ENCODE results near the gene SRPK2. TPM values are rescaled to one million over a fixed set of nuclear protein-coding genes. Genes with fewer than 3 reads are reported as not detected.
"Not testable (repeated sequence)": the region's sequence is repeated elsewhere in the genome, so short reads cannot be mapped to it uniquely, and the experiment has no call there.

SRPK2 gene
- total RNA-seq, 1 experiment from 2014 or later: 56.9 TPM

DNA sequence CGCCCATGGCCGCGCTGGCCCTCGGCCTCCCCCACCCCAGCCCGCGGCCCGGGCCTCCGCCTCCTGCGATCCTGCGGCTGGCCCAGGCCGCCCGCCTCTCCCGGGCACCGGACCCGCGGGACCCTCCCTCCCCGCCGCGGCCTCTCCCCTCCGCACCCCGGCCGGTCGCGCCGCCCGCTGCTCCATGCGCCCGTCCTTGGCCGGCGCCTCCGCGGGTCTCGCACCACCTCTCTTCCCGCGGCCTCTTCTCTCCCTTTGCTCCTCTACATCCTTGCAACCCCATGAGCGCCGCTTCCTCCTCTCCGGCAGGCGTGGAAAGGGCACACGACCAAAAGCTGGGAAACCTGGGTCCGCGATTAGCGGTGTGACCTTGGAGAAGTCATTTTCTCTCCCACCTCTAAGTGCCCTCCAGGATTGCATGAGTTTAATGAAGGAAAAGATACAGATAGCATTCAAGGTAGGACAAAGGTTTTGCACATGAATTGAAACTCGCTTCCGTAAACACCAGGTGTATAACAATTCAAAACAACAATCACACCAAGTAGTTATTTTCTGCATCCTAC lies 448 bp upstream of the SRPK2 start:
- Histone ChIP-seq H3K9me3 (no peaks in the 10 kb centered on the region), H3K4me3 (peak overlapping the region; percentile 31), H3K27me3 (no peaks in the 10 kb centered on the region), H3K36me3 (no peaks in the 10 kb centered on the region)
- peak; percentile 52 for DNase-seq

DNA sequence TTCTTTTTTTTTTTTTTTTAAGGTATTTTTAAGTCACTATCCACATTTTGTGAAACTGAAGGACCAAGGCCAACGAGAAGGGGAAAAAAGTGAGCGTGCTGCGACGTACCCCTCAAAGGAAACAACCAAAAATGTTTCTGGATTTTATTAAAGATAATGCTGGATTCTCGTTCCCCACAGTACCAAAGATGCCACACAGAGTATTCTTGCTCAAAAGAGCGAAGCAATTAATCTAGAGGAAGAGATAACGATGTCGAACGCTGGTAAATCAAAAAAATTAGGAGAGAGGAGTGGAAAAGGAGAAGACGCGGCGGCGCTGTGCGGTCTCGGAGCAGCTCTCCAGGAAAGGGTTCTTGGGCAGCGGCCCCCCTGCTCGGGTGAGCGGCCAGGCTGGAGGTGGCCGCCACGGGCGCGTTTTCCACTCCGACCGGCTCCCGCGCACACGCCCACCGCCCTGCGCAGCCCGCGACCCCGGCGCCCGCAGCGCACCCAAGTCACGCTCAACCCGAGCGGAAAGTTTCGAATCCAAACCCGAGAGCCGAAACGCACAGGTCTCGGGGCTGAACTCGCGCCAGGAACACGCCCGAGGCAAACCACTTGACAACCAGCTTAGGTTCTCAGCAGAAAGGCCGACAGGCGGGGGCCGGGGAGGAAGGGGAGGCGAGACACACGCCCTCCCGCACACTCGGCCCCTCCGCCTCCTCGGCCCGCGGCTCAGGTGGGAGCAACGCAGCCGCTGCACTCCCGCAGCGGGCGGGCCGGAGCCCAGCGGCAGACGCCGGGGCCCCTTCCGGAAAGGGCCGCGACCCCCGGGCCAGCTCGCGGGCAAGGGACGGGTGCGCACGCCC lies 989 bp downstream of the SRPK2 start:
- Histone ChIP-seq H3K9me3 (no peaks in the 10 kb centered on the region), H3K4me3 (peak overlapping the region; percentile 63), H3K27me3 (no peaks in the 10 kb centered on the region), H3K36me3 (no peaks in the 10 kb centered on the region)
- peak; percentile 60 for DNase-seq

DNA sequence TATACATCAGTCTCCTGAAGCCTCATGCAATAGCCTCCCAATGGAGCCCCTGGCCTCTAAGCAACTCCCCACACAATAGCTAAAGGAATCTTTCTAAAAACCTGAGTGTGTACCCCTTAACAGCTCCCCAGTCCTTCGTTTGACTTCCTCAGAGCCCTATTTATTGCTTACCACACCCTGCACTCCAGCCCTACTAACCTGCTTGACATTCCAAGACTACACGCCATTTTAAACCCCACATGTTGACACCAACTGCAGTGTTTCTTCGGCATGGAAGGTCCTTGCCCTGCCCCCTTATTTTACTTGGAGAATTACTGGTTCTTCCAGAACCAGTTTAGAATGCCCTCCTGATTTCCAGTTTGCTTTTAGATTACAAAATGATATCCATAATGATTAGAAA lies 10.8 kb downstream of the SRPK2 start:
- no peaks in the 10 kb centered on the region for H3K9me3 ChIP-seq
- no peak overlapping the region for H3K4me3 ChIP-seq
- H3K36me3 ChIP-seq: no peaks in the 10 kb centered on the region
- no peak for DNase-seq
- H3K27me3 ChIP-seq: no peaks in the 10 kb centered on the region

DNA sequence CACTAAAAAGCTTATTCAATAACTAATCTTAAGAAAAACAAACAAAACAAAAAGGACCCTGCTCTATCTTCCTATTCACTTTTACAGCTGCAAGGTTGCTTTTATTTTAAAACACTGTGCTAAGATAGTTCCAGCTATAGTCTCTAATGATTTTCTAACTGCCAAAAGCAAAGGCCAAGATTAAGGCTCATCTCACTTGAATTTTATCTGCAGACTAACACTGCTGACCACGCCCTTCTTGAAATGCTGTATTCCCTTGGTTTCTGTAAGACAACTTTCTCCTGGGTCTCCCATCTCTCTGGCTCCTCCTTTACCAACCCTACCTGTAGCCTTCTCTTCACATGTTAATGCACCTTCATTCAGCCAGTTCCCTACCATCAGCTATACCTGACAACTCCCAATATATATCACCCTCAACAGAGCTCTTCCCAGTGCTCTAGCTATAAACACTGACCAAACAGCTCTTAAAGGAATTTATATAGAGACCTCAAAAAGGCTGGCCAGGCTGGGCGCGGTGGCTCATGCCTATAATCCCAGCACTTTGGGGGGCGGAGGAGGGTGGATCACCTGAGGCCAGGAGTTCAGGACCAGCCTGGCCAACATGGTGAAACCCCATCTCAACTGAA lies 11.7 kb downstream of the SRPK2 start:
- no peaks in the 10 kb centered on the region for H3K36me3 ChIP-seq
- no peaks in the 10 kb centered on the region for H3K27me3 ChIP-seq
- no peak for DNase-seq
- no peaks in the 10 kb centered on the region for H3K9me3 ChIP-seq
- no peak overlapping the region for H3K4me3 ChIP-seq

DNA sequence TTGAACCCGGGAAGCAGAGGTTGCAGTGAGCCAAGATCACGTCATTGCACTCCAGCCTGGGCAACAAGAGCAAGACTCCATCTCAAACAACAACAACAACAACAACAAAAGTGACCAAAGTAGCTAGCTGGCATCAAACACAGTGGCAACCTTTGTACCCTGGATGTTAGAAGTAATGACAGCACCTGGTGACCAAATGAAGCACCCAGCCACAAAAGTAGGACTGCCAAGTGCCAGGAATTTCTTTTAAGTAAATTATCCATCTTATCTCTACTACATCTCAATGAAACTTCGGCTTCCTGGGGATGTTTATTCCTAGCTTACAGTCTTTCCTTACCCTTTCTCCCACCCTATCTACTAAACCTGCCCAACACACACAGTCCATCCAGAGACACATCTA lies 18.8 kb downstream of the SRPK2 start:
- H3K27me3 ChIP-seq: no peaks in the 10 kb centered on the region
- H3K36me3 ChIP-seq: no peaks in the 10 kb centered on the region
- H3K9me3 ChIP-seq: no peaks in the 10 kb centered on the region
- DNase-seq: no peak
- H3K4me3 ChIP-seq: no peak overlapping the region

DNA sequence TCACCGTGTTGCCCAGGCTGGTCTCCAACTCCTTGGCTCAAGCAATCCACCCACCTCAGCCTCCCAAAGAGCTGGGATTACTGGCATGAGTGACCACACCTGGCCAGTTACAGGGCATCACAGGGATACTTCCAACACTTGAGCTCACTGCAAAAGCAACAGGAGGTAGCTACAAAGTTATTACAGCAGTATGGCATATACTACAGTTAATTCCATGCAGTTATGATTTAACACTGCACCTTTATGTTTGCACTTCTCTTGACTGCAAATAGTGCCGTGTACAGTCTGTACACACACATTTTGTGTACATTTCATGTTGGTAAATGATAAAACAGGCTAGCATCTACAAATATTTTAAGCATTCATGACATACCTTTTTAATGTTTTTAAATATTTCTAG lies 21.3 kb downstream of the SRPK2 start:
- no peak for DNase-seq
- no peaks in the 10 kb centered on the region for H3K36me3 ChIP-seq
- no peak overlapping the region for H3K4me3 ChIP-seq
- no peaks in the 10 kb centered on the region for H3K27me3 ChIP-seq
- H3K9me3 ChIP-seq: no peaks in the 10 kb centered on the region

DNA sequence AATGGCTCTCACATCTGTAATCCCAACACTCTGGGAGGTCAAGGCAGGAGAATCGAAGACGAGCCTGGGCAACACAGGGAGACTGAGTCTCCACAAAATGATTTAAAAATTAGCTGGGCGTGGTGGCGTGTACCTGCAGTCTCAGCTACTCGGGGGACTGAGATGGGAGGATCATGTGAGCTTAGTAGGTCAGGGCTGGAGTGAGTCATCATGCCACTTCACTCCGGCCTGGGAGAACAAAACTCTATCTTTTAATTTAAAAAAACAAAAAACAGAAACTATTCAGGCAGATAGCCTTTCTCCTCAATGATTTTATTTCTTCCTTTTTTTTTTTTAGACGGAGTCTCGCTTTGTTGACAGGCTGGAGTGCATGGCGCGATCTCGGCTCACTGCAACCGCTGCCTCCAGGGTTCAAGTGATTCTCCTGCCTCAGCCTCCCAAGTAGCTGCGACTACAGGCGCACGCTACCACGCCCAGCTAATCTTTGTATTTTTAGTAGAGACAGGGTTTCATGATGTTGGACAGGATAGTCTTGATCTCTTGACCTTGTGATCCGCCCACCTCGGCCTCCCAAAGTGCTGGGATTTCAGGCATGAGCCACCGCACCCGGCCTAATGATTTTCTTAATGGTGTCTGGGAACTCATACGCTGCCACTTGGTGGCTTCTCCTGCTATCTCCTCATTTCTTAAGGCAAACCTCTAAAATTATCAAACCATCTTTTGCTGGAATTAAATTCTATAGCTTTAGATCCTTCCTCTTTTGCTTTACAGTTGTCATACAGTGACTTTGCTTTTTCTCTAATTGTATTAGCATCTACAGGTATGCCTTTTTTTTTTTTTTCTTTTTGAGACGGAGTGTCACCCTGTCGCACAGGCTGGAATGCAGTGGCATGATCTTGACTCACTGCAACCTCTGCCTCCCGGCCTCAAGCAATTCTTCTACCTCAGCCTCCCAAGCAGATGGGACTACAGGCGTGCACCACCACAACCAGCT lies 22.9 kb downstream of the SRPK2 start:
- H3K4me3 ChIP-seq: no peak overlapping the region
- DNase-seq: no peak
- no peaks in the 10 kb centered on the region for H3K9me3 ChIP-seq
- H3K27me3 ChIP-seq: no peaks in the 10 kb centered on the region
- no peaks in the 10 kb centered on the region for H3K36me3 ChIP-seq

DNA sequence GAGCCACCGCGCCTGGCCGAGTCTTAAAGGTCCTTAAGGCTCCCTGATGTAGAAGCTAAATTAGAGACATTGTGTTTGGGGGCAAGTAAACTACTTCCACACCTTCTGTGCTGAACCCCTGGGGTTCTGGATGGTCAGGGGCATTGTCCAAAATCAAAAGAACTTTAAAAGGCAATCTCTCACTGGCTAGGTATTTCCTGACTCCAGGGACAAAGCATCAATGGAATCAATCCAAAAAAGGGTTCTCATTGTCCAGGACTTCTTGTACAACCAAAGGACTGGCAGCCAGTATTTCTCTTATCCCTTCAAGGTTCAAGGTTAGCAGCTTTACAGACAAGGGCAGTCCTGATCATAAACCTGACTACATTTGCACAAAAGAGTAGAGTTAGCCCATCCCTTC lies 24.0 kb downstream of the SRPK2 start:
- H3K9me3 ChIP-seq: peaks cover 2% of the 10 kb centered on the region; the same call in 1 of the 2 replicates
- no peaks in the 10 kb centered on the region for H3K27me3 ChIP-seq
- no peaks in the 10 kb centered on the region for H3K36me3 ChIP-seq
- no peak for DNase-seq
- H3K4me3 ChIP-seq: no peak overlapping the region

DNA sequence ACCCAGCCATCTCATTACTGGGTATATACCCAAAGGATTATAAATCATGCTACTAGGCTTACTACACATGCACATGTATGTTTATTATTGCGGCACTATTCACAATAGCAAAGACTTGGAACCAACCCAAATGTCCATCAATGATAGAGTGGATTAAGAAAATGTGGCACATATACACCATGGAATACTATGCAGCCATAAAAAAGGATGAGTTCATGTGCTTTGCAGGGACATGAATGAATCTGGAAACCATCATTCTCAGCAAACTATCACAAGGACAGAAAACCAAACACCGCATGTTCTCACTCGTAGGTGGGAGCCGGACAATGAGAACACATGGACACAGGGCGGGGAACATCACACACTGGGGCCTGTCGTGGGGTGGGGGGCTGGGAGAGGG lies 25.1 kb downstream of the SRPK2 start:
- not testable (repeated sequence) for H3K36me3 ChIP-seq, H3K27me3 ChIP-seq, DNase-seq, H3K4me3 ChIP-seq, H3K9me3 ChIP-seq

DNA sequence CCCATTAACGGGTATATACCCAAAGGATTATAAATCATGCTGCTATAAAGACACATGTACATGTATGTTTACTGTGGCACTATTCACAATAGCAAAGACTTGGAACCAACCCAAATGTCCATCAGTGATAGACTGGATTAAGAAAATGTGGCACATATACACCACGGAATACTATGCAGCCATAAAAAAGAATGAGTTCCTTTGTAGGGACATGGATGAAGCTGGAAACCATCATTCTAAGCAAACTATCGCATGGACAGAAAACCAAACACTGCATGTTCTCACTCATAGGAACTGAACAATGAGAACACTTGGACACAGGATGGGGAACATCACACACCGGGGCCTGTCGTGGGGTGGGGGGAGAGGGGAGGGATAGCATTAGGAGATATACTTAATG lies 26.0 kb downstream of the SRPK2 start:
- not testable (repeated sequence) for H3K9me3 ChIP-seq, H3K36me3 ChIP-seq, H3K4me3 ChIP-seq, DNase-seq, H3K27me3 ChIP-seq

DNA sequence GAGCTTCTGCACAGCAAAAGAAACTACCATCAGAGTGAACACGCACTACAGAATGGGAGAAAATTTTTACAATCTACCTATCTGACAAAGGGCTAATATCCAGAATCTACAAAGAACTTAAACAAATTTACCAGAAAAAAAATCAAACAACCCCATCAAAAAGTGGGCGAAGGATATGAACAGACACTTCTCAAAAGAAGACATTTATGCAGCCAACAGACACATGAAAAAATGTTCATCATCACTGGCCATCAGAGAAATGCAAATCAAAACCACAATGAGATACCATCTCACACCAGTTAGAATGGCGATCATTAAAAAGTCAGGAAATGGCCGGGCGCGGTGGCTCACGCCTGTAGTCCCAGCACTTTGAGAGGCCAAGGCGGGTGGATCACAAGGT lies 26.7 kb downstream of the SRPK2 start:
- not testable (repeated sequence) for H3K9me3 ChIP-seq, DNase-seq, H3K4me3 ChIP-seq, H3K27me3 ChIP-seq, H3K36me3 ChIP-seq

DNA sequence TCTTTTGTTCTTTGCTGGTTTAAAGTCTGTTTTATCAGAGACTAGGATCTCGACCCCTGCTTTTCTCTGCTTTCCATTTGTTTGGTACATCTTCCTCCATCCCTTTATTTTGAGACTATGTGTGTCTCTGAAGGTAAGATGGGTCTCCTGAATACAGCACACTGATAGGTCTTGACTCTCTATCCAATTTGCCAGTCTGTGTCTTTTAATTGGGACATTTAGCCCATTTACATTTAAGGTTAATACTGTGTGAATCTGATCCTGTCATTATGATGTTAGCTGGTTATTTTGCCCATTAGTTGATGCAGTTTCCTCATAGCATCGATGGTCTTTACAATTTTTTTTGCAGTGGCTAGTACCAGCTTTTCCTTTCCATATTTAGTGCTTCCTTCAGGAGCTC lies 28.6 kb downstream of the SRPK2 start:
- H3K27me3 ChIP-seq, H3K4me3 ChIP-seq, H3K36me3 ChIP-seq, H3K9me3 ChIP-seq, DNase-seq: not testable (repeated sequence)

DNA sequence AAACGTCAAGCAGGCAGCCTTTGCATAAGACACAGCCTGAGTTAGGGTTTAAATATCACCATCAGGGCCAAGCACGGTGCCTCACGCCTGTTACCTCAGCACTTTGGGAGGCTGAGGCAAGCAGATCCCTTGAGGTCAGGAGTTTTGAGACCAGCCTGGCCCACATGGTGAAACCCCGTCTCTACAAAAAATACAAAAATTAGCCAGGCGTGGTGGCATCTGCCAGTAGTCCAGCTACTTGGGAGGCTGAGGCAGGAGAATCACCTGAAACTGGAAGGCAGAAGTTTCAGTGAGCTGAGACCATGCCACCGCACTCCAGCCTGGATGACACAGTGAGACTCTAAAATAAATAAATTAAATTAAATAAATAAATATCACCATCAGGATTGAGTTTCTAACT lies 33.0 kb downstream of the SRPK2 start:
- no peaks in the 10 kb centered on the region for H3K36me3 ChIP-seq
- H3K4me3 ChIP-seq: no peak overlapping the region
- H3K9me3 ChIP-seq: peaks cover 2% of the 10 kb centered on the region; the same call in 1 of the 2 replicates
- H3K27me3 ChIP-seq: no peaks in the 10 kb centered on the region
- no peak for DNase-seq

DNA sequence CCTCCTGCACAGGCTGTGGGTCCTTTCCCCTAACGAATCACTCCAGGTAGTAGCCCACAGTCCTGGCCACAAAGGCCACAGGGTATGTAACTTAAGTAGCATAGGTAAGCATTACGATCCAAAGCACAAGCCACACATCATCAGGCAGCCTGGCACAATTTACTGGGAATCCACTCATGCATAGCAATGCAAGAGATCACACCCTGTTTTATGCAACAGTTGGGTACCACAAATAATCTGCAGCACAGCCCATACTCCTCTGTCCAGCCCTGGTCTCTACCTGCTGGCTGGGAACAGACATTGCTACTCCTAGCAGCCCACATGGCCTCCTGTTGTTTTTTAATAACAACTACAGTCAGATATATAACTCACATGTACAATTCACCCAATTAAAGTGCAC lies 34.3 kb downstream of the SRPK2 start:
- no peak for DNase-seq
- Histone ChIP-seq H3K4me3 (no peak overlapping the region), H3K27me3 (no peaks in the 10 kb centered on the region), H3K9me3 (no peaks in the 10 kb centered on the region), H3K36me3 (no peaks in the 10 kb centered on the region)

DNA sequence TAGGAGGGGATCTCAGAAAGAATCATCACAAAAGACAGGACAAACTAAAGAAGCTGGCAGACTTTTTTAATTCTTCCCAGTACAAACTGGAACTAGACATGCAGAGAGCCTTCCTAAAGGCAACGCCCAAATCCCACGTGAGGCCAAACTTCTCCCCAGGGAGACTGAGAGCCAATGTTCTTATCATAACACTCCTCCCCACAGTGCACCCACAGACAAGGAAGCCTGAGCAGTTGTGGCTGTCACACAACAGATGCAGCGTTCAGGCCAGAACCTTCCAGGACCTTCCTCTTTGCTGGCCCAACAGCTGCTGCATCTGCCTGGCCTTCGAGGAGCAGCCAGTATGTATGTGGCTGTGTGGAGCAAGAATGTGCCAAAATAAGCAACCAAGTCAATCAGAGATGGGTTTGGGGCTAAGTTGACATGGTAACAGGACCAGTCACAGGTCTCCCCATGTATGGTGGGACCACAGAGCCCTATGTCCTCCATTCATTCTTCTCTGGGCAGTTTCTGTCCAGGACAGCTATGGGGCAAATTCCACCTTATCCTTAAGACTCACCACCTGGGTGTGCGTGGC lies 34.9 kb downstream of the SRPK2 start:
- no peak overlapping the region for H3K4me3 ChIP-seq
- no peaks in the 10 kb centered on the region for H3K27me3 ChIP-seq
- DNase-seq: peak; percentile 32
- H3K36me3 ChIP-seq: no peaks in the 10 kb centered on the region
- H3K9me3 ChIP-seq: no peaks in the 10 kb centered on the region

DNA sequence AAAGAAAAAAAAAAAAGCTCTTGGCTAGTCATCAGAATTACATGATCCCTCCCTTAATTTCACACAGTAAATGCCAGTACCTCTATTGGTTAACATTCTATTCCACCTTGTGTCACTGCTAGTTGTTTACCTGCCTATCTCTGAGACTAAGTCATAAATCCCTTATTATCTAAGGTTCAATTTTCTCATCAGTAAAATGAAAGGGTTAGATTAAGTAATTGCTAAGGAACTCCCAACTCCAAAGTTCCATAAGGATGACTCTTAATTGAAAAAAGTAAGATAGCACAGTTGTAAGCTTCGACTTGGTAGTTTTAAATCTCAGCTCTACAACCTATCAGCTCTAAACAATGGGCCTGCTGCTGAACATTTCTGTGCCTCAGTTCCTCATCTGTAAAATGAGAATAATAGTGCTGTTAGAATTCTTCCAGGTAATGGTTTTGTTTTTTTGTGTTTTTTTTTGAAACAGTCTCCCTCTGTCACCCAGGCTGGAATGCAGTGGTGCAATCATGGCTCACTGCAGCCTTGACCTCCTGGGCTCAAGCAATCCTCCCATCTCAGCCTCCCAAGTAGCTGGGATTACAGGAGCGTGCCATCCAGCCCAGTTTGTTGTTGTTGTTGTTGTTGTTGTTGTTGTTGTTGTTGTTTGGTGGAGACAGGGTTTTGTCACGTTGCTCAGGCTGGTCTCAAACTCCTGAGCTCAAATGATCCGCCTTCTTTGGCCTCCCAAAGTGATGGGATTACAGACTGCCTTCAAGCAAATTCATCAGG lies 35.6 kb downstream of the SRPK2 start:
- H3K9me3 ChIP-seq: no peaks in the 10 kb centered on the region
- no peak for DNase-seq
- H3K36me3 ChIP-seq: no peaks in the 10 kb centered on the region
- H3K27me3 ChIP-seq: no peaks in the 10 kb centered on the region
- H3K4me3 ChIP-seq: no peak overlapping the region
